ENCODE measurements around the gene AURKB.

DNA sequence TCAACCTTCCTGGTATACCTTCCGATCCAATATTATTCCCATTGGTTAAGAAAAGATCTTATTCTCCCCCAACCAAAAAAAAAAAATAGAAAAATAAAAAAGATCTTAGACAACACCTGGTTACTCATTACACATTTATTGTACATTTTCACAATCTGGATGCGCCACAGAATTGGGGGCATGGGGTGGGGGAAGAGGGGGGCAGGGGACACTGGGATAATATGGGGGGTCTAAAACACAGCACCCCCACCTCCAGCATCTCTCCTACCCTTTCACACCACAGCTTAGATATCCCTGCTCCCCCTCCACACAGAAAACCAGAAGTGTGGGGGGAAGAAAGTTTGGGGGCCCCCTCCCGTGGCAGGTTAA is 51.4 kb downstream of the AURKB start:
- TF ChIP-seq, protein P1, sequence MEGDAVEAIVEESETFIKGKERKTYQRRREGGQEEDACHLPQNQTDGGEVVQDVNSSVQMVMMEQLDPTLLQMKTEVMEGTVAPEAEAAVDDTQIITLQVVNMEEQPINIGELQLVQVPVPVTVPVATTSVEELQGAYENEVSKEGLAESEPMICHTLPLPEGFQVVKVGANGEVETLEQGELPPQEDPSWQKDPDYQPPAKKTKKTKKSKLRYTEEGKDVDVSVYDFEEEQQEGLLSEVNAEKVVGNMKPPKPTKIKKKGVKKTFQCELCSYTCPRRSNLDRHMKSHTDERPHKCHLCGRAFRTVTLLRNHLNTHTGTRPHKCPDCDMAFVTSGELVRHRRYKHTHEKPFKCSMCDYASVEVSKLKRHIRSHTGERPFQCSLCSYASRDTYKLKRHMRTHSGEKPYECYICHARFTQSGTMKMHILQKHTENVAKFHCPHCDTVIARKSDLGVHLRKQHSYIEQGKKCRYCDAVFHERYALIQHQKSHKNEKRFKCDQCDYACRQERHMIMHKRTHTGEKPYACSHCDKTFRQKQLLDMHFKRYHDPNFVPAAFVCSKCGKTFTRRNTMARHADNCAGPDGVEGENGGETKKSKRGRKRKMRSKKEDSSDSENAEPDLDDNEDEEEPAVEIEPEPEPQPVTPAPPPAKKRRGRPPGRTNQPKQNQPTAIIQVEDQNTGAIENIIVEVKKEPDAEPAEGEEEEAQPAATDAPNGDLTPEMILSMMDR (IDR thresholded peaks at IDR 0.05), result no peak
- no peak for TF ChIP-seq POLR2A (IDR thresholded peaks at IDR 0.05)
